ENCODE results near the gene ATP2B2. TPM values are rescaled to one million over a fixed set of nuclear protein-coding genes. Genes with fewer than 3 reads are reported as not detected.

ATP2B2 gene
- total RNA-seq, 1 donor from 2014 or later, result not detected

DNA sequence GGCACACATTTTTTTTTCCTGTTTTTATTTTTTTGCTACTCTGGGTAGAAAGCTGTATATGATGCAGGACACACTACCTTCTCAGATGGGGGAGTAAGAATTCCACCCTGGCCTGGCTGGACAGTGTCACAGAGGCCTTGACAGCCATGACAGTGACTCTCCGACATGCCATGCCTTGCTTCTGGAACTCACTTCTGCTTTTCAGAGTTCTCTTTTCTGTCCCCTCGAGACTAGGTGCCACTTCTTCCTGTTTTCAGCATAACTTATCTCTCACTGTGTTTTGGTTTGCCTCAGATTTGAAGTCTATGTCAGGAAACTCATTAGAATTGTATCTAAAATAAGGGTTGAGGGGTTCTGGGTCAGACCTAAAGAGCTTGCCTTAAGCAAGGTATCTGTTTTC lies 115.4 kb downstream of the ATP2B2 start:
- no peak overlapping the region for H3K4me3 ChIP-seq (ENCODE audit: low read depth, low read length)
- no peak for DNase-seq (ENCODE audit: low read depth)
- H3K36me3 ChIP-seq (ENCODE audit: control insufficient read depth, insufficient read depth, low read length), result no peaks in the 10 kb centered on the region
- H3K27me3 ChIP-seq (ENCODE audit: control insufficient read depth, insufficient read depth, low read length), result peaks cover 9% of the 10 kb centered on the region
- no peak for TF ChIP-seq CTCF (IDR thresholded peaks at IDR 0.05; ENCODE audit: insufficient read depth, low read length, poor library complexity, severe bottlenecking)

- TF ChIP-seq CTCF (IDR thresholded peaks at IDR 0.05; ENCODE audit: insufficient read depth, low read length, poor library complexity, severe bottlenecking), result no peak
- H3K36me3 ChIP-seq (ENCODE audit: control insufficient read depth, insufficient read depth, low read length), result no peaks in the 10 kb centered on the region
- H3K4me3 ChIP-seq (ENCODE audit: low read depth, low read length), result no peak overlapping the region
- DNase-seq (ENCODE audit: low read depth), result no peak
- H3K27me3 ChIP-seq (ENCODE audit: control insufficient read depth, insufficient read depth, low read length), result peaks cover 12% of the 10 kb centered on the region
These were observed 116.0 kb downstream of the ATP2B2 start for GRCh38 chr3:10389339-10389738.

GRCh38 chr3:10387881-10388609 lies 117.3 kb downstream of the ATP2B2 start:
- Histone ChIP-seq H3K27me3 (ENCODE audit: control insufficient read depth, insufficient read depth, low read length) (peaks cover 8% of the 10 kb centered on the region), H3K36me3 (ENCODE audit: control insufficient read depth, insufficient read depth, low read length) (no peaks in the 10 kb centered on the region), H3K4me3 (ENCODE audit: low read depth, low read length) (no peak overlapping the region)
- TF ChIP-seq CTCF (IDR thresholded peaks at IDR 0.05; ENCODE audit: insufficient read depth, low read length, poor library complexity, severe bottlenecking), result no peak
- no peak for DNase-seq (ENCODE audit: low read depth)

DNA sequence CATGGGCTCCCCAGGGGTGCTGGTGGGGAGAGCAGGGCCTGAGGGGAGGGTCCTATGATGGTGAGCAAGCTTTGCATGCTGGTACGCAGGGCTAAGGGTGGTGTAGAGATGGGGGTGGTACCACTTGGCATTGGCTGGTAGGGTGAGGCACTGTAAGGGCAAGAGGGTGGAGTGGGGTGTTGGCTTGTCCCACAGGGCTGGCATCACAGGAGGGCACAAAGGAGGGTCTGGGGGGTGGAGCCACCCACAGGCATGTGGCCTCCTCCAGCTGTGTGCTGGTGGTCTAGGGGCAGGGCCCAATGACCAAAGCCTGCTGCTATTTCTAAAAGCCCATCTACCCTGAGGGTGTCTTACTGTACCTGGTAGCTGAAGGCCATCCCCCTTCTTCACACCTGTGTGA lies 119.3 kb downstream of the ATP2B2 start:
- H3K4me3 ChIP-seq (ENCODE audit: low read depth, low read length), result no peak overlapping the region
- peaks cover 11% of the 10 kb centered on the region for H3K27me3 ChIP-seq (ENCODE audit: control insufficient read depth, insufficient read depth, low read length)
- TF ChIP-seq CTCF (IDR thresholded peaks at IDR 0.05; ENCODE audit: insufficient read depth, low read length, poor library complexity, severe bottlenecking), result no peak
- H3K36me3 ChIP-seq (ENCODE audit: control insufficient read depth, insufficient read depth, low read length), result no peaks in the 10 kb centered on the region
- no peak for DNase-seq (ENCODE audit: low read depth)

DNA sequence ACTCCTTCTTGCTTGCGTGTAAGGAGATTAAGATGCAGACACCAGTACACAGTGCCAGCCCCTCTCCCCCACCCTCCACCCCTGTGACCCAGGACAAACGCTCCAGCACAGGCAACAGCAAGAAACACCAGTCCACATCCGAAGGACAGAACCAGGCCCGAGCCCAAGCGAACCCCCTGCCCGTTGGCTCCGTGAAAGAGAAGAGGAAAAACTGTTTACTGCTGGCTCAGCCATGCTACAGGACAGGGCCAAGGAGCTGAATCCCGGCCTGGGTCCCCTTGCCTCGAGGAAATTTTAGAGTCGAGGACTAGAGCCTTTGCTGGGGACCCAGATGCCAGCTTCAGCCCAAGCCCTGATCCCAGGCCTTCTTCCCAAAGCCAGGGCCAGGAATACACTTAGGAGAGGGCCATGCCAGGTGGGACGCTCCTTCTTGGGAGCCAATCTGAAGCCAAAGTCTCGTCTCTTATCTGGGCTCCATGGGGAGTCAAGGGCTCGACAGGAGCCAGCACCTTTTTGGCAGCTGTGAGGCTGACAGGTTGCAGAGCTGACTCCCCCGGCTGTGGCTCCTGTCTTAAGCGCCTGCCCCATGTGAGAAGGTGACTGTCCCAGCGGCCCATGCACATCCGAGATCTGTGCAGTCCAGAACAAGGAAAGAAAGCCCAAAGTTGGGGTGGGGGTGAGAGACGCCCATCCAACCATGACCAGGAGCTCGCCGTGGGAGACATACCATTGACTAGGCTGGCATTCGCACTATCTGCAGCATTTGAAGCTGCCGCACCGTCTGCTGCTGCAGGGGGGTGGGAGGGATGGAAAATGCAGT lies 120.6 kb downstream of the ATP2B2 start:
- no peak for TF ChIP-seq CTCF (IDR thresholded peaks at IDR 0.05; ENCODE audit: insufficient read depth, low read length, poor library complexity, severe bottlenecking)
- Histone ChIP-seq H3K27me3 (ENCODE audit: control insufficient read depth, insufficient read depth, low read length) (peaks cover 17% of the 10 kb centered on the region), H3K36me3 (ENCODE audit: control insufficient read depth, insufficient read depth, low read length) (no peaks in the 10 kb centered on the region), H3K4me3 (ENCODE audit: low read depth, low read length) (no peak overlapping the region)
- DNase-seq (ENCODE audit: low read depth), result no peak
